ENCODE measurements around the gene NAPSA. TPM values are rescaled to one million over a fixed set of nuclear protein-coding genes. Genes with fewer than 3 reads are reported as not detected.
A peak's percentile ranks its signal among the peaks of the same experiment; 100 is the strongest.

Gene NAPSA
- total and polyA plus RNA-seq, 9 of the 15 experiments (the other 6 are each of a cell fraction or from before 2014, with no cell fraction given): 0.25 to 1.9 (median 0.69) TPM

DNA sequence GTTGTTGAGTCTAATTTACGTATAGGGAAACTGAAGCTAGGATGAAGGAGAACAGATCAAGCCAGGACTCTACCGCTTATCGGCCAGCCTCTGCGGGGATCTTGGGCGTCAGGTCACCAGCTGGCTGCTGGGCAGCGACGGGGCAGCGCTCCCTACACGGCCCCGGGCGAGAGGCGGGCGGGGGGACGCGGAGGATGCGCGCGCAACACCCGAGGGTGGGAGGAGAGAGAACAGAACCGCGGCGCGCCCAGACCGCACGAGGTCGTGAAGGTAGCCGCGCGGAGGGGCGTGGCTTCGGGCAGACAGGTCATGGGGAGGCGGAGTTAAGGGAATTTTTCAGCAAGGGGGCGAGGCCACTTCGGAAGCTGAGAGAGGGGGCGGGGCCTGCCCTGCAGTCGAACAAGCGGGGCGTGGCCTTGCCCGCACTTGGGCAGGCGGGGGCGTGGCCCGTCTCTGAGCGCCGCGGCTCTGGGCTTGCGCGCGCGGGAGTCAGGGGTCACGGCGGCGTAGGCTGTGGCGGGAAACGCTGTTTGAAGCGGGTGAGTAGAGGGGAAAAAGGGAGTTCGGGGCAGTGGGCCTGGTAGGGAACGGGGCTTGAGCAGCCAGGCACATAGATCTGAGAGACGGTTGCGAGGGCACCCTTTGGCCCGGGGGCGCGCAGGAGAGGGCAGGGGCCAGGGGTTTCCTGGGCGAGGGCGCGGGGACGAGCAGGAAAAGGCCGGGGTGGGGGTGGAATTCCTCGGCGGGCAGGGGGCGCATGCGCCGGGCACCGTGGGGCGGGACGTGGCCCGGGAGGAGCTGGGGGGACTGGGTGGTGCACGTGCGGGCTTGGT is 18.6 kb upstream of the NAPSA start, which contains the start of gene POLD1 (continued):
- TF ChIP-seq RBM14 (IDR thresholded peaks at IDR 0.05; ENCODE audit: borderline replicate concordance, insufficient read depth, low read depth, low read length): no peak
- TF ChIP-seq, protein P1, sequence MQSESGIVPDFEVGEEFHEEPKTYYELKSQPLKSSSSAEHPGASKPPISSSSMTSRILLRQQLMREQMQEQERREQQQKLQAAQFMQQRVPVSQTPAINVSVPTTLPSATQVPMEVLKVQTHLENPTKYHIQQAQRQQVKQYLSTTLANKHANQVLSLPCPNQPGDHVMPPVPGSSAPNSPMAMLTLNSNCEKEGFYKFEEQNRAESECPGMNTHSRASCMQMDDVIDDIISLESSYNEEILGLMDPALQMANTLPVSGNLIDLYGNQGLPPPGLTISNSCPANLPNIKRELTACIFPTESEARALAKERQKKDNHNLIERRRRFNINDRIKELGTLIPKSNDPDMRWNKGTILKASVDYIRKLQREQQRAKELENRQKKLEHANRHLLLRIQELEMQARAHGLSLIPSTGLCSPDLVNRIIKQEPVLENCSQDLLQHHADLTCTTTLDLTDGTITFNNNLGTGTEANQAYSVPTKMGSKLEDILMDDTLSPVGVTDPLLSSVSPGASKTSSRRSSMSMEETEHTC (IDR thresholded peaks at IDR 0.05): peak; percentile 36
- TF ChIP-seq TBL1XR1 (IDR thresholded peaks at IDR 0.05; ENCODE audit: low read length in 2 of 2): peak in 1 of 2 experiments; percentile 32; a peak in 1 of 4 replicates
- TF ChIP-seq, protein P2, sequence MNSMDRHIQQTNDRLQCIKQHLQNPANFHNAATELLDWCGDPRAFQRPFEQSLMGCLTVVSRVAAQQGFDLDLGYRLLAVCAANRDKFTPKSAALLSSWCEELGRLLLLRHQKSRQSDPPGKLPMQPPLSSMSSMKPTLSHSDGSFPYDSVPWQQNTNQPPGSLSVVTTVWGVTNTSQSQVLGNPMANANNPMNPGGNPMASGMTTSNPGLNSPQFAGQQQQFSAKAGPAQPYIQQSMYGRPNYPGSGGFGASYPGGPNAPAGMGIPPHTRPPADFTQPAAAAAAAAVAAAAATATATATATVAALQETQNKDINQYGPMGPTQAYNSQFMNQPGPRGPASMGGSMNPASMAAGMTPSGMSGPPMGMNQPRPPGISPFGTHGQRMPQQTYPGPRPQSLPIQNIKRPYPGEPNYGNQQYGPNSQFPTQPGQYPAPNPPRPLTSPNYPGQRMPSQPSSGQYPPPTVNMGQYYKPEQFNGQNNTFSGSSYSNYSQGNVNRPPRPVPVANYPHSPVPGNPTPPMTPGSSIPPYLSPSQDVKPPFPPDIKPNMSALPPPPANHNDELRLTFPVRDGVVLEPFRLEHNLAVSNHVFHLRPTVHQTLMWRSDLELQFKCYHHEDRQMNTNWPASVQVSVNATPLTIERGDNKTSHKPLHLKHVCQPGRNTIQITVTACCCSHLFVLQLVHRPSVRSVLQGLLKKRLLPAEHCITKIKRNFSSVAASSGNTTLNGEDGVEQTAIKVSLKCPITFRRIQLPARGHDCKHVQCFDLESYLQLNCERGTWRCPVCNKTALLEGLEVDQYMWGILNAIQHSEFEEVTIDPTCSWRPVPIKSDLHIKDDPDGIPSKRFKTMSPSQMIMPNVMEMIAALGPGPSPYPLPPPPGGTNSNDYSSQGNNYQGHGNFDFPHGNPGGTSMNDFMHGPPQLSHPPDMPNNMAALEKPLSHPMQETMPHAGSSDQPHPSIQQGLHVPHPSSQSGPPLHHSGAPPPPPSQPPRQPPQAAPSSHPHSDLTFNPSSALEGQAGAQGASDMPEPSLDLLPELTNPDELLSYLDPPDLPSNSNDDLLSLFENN (IDR thresholded peaks at IDR 0.05; ENCODE audit: low read depth in 2 of 2, low read length in 2 of 2): no peak
- no peak for TF ChIP-seq TAF9B (IDR thresholded peaks at IDR 0.05; ENCODE audit: partially characterized antibody)
- TF ChIP-seq KLF13 (tag; IDR thresholded peaks at IDR 0.05; ENCODE audit: borderline replicate concordance, low read depth): peak; percentile 87
- peak; percentile 47; the same call in 1 of the 2 replicates for TF ChIP-seq NR2F6 (CRISPR knock-in tag; IDR thresholded peaks at IDR 0.05)
- peak; percentile 34; the same call in 1 of the 2 replicates for TF ChIP-seq ZKSCAN1 (IDR thresholded peaks at IDR 0.05; ENCODE audit: low read depth, low read length)
- TF ChIP-seq, protein P3, sequence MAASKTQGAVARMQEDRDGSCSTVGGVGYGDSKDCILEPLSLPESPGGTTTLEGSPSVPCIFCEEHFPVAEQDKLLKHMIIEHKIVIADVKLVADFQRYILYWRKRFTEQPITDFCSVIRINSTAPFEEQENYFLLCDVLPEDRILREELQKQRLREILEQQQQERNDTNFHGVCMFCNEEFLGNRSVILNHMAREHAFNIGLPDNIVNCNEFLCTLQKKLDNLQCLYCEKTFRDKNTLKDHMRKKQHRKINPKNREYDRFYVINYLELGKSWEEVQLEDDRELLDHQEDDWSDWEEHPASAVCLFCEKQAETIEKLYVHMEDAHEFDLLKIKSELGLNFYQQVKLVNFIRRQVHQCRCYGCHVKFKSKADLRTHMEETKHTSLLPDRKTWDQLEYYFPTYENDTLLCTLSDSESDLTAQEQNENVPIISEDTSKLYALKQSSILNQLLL (CRISPR knock-in tag; IDR thresholded peaks at IDR 0.05; ENCODE audit: borderline replicate concordance): no peak
- no peak for TF ChIP-seq ZNF184 (CRISPR knock-in tag; IDR thresholded peaks at IDR 0.05)
- TF ChIP-seq CBFA2T3 (IDR thresholded peaks at IDR 0.05): no peak
- TF ChIP-seq, protein P4, sequence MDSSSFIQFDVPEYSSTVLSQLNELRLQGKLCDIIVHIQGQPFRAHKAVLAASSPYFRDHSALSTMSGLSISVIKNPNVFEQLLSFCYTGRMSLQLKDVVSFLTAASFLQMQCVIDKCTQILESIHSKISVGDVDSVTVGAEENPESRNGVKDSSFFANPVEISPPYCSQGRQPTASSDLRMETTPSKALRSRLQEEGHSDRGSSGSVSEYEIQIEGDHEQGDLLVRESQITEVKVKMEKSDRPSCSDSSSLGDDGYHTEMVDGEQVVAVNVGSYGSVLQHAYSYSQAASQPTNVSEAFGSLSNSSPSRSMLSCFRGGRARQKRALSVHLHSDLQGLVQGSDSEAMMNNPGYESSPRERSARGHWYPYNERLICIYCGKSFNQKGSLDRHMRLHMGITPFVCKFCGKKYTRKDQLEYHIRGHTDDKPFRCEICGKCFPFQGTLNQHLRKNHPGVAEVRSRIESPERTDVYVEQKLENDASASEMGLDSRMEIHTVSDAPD (CRISPR knock-in tag; IDR thresholded peaks at IDR 0.05): no peak
- TF ChIP-seq NCOR1 (IDR thresholded peaks at IDR 0.05): peak; percentile 26
- peak; percentile 20; the same call in 1 of the 2 replicates for TF ChIP-seq TOE1 (IDR thresholded peaks at IDR 0.05; ENCODE audit: borderline replicate concordance)
- TF ChIP-seq TOE1 (CRISPR knock-in tag; IDR thresholded peaks at IDR 0.05; ENCODE audit: borderline replicate concordance, low read depth): no peak
- no peak for TF ChIP-seq ETV6 (IDR thresholded peaks at IDR 0.05; ENCODE audit: borderline replicate concordance in 1 of 2, low read depth in 2 of 2, low read length in 1 of 2)
- no peak for TF ChIP-seq ETV6 (CRISPR knock-in tag; IDR thresholded peaks at IDR 0.05; ENCODE audit: borderline replicate concordance)

Measured in K562 (cell line).